ENCODE results near the gene WFDC9.
"Not testable (repeated sequence)": the region's sequence is repeated elsewhere in the genome, so short reads cannot be mapped to it uniquely, and the experiment has no call there.

Gene WFDC9

GRCh38 chr20:45631184-45631583 is at the start of gene WFDC9:
WFDC9 (minus strand) TSS chr20:45631284; CDS start chr20:45610181, 21,103 bp downstream.
- DNase-seq: no peak

DNA sequence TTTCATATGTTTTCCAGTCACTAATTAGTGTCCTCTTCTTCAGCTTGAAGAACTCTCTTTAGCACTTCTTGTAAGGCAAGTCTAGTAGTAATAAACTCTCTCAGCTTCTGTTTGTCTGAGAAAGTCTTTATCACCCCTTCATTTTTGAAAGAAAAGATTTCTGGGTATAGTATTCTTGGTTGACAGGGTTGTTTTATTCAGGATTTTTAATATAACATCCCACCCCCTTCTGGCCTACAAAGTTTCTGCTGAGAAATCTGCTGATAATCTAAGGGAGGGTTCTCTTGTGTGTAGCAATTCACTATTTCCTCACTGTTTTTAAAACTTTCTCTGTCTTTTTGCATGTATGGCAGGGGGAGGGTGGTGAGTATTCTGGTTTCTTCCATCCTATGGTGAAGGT is 48.6 kb upstream of the WFDC9 start:
- DNase-seq: no peak

GRCh38 chr20:45672765-45673164 is 41.7 kb upstream of the WFDC9 start:
- DNase-seq: no peak

GRCh38 chr20:45670139-45670538 is 39.1 kb upstream of the WFDC9 start, which contains the start of gene WFDC11:
WFDC11 (minus strand) TSS chr20:45670239; CDS start chr20:45650600, 19,639 bp downstream.
- no peak for DNase-seq

- DNase-seq: not testable (repeated sequence)
Measured at GRCh38 chr20:45657038-45657437, 26.0 kb upstream of the WFDC9 start.

- DNase-seq: not testable (repeated sequence)
Measured at GRCh38 chr20:45651726-45652125, 20.6 kb upstream of the WFDC9 start.

DNA sequence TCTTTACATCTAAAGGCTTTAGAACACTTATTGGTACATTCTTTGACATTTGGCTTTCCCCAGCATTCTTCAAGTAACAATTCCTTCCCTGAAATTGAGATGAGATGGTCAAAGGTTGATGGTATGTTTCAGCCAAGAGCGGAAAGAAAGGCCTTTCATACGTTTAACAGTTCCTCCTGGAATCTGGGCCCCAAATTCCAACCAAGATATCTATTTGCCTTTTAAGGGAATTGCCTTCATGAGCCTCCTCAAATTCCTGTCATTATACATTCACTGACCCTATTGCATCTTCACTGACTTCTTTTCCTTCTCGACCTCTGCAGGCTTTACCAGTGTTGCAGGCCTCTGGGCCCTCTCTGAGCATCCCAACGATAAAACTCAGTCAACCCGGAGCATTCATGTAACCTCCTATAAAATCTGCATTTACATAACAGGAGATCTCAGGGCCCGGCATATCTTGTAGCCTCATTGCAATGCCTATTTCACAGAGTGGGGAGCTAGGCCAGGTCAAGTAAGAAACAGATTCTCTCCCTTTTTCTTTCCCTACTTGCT is 18.3 kb upstream of the WFDC9 start:
- no peak for DNase-seq

- no peak for DNase-seq
Measured at GRCh38 chr20:45647441-45648050, 16.5 kb upstream of the WFDC9 start.

- DNase-seq: no peak
Measured at GRCh38 chr20:45646875-45647274, 15.8 kb upstream of the WFDC9 start.

GRCh38 chr20:45645869-45646268 is 14.8 kb upstream of the WFDC9 start:
- DNase-seq: not testable (repeated sequence)

DNA sequence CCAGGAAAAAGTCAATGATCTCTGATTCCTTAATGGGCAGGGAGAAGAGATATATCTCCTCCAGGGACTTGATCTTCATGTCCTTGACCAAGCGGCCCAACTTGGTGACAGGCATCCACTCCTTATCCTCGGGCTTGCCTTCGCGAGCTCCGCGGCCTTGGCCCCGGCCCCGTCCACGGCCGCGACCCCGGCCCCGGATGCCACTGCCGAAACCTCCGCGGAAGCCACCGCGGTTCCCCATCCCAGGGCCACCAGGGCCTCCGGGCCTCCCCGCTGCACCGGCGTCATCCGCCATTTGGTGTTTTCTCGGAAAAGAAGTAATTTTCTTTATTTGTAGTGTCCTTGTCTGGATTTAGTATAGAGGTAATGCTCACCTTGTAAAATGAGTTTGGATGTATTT is 10.0 kb upstream of the WFDC9 start:
- not testable (repeated sequence) for DNase-seq

GRCh38 chr20:45639687-45640086 is 8.6 kb upstream of the WFDC9 start:
- DNase-seq: no peak

GRCh38 chr20:45636513-45636912 is 5.4 kb upstream of the WFDC9 start:
- DNase-seq: no peak

- no peak for DNase-seq
Measured at GRCh38 chr20:45630371-45630770, 713 bp downstream of the WFDC9 start.

GRCh38 chr20:45629496-45630100 is 1.5 kb downstream of the WFDC9 start, which contains the start of gene WFDC10A:
WFDC10A (plus strand) TSS chr20:45629739; CDS start chr20:45629814, 75 bp downstream.
- peak; percentile 3 to 7 for DNase-seq

DNA sequence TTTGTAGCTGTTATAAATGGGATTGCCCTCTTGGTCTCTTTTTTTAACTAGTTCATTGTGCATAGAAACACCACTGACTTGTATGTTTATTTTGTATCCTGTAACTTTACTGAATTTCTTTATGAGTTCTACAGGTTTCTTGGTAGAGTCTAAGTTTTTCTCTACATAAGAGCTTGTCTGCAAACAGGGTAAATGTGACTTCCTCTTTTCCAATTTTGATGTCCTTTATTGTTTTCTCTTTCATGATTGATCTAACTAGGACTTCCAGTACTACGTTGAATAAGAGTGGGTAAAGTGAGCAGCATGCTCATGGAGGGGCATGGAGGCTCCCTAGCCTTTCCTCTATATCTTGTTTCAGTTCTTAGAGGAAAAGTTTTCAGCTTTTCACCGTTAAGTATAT is 4.5 kb downstream of the WFDC9 start:
- no peak for DNase-seq

GRCh38 chr20:45621593-45621992 is 9.5 kb downstream of the WFDC9 start:
- no peak for DNase-seq

GRCh38 chr20:45617591-45617990 is 13.5 kb downstream of the WFDC9 start:
- no peak for DNase-seq

GRCh38 chr20:45612314-45612713 is 18.8 kb downstream of the WFDC9 start:
- no peak for DNase-seq

DNA sequence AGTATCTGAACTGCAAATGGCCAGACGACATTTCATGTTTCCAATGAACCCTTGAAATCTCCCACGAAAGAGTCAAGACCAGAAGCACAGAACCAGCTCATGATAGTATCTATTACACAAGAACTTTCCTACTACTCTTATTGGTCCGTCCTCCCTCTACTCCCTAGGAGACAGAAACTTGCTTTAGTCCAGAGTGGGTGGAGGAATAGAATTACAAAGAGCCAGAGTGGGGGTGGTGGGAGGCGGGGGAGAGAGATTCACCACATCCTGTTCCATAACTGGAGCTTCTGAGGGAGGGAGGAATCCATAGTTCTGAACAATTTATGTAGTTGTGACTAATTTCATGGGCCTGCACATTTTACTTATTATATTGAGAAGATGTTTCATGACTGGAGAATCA is 20.0 kb downstream of the WFDC9 start:
- no peak for DNase-seq

GRCh38 chr20:45607810-45608209 is 23.3 kb downstream of the WFDC9 start:
- DNase-seq: no peak

- no peak for DNase-seq
Measured at GRCh38 chr20:45595235-45595634, 35.8 kb downstream of the WFDC9 start.

GRCh38 chr20:45593498-45593897 is 37.6 kb downstream of the WFDC9 start:
- no peak for DNase-seq

- no peak for DNase-seq
Measured at GRCh38 chr20:45592574-45593189, 38.4 kb downstream of the WFDC9 start.

Data from activated CD4-positive, alpha-beta T cell treated with anti-CD3 and anti-CD28 coated beads for 4 hours (primary cell).